Endothelial cell of umbilical vein (primary cell): ENCODE results near the gene SAT1. TPM values are rescaled to one million over a fixed set of nuclear protein-coding genes. Genes with fewer than 3 reads are reported as not detected.
A peak's percentile ranks its signal among the peaks of the same experiment; 100 is the strongest.

Experiments
- BruUV-seq: library from RNA; stranded (reverse); fragments of 400-500 nt; replicated peaks from 2 replicates; lab custom pipeline; 2021; lab: Mats Ljungman, UMichigan
- CTCF ChIA-PET: fragments of 300-600, 350-600 bp; sonication (Branson Sonifier 250); formaldehyde crosslinking; loops from one replicate; lab custom pipeline; 2021; ENCODE audit warnings: antibody characterized with exemption, inconsistent platforms; lab: Charles Lee
- POLR2A ChIA-PET: fragments of 300-600, 350-600 bp; sonication (Branson Sonifier 250); formaldehyde crosslinking; loops from one replicate; lab custom pipeline; 2021; ENCODE audit warnings: antibody characterized with exemption, inconsistent platforms; lab: Charles Lee
- DNase-seq: peaks from one replicate; pipeline ENCODE4 v3.0.0-alpha.2; 2011; ENCODE audit warnings: low read depth, low spot score
- FAIRE-seq: peaks from 2 replicates; lab custom pipeline; 2011; peaks lifted over from hg19 to GRCh38; lab: Jason Lieb, UNC
- H2AFZ ChIP-seq: 2 replicates; pipeline ENCODE4 v1.6.0; 2012; ENCODE audit warnings: low read depth, low read length, control low read depth, inconsistent platforms
- H3K27ac ChIP-seq: 2 replicates; pipeline ENCODE4 v1.5.1; 2011; ENCODE audit warnings: low read depth, mild to moderate bottlenecking, control low read depth, low read length, moderate library complexity; ENCODE audit not compliant: insufficient read depth
- H3K27me3 ChIP-seq, 2 experiments: 2 replicates each; pipeline versions ENCODE4 v1.6.0 to v1.6.1; 2011; ENCODE audit warnings: low read length in 2 of 2, mixed read lengths in 1 of 2; ENCODE audit not compliant: control insufficient read depth in 2 of 2, insufficient read depth in 2 of 2
- H3K36me3 ChIP-seq, 2 experiments: 2 replicates in 1 of 2; 3 replicates in 1 of 2; pipeline ENCODE4 v1.5.1; 2011; ENCODE audit warnings: low read length in 2 of 2, mild to moderate bottlenecking in 1 of 2, moderate library complexity in 1 of 2; ENCODE audit not compliant: control insufficient read depth in 2 of 2, insufficient read depth in 2 of 2; ENCODE audit errors: extremely low read depth in 1 of 2
- H3K4me1 ChIP-seq: 3 replicates; pipeline ENCODE4 v1.5.1; 2011; ENCODE audit warnings: mild to moderate bottlenecking, low read length; ENCODE audit not compliant: control insufficient read depth, insufficient read depth; ENCODE audit errors: extremely low read depth
- H3K4me2 ChIP-seq: 2 replicates; pipeline ENCODE4 v1.6.1; 2011; ENCODE audit warnings: low read length, control low read depth, mixed read lengths; ENCODE audit not compliant: insufficient read depth
- H3K4me3 ChIP-seq, 3 experiments: fragments of 200-600 bp in 1 of 3; sonication (generic), shearing (Covaris generic) in 1 of 3; replicated peaks in 1 of 3; 2 replicates each; pipeline ENCODE4 v1.5.1; 2011 to 2016; ENCODE audit warnings: control low read depth in 3 of 3, low read length in 3 of 3, mild to moderate bottlenecking in 2 of 3, inconsistent platforms in 1 of 3, low read depth in 1 of 3, moderate library complexity in 1 of 3; ENCODE audit not compliant: insufficient read depth in 1 of 3
- H3K79me2 ChIP-seq: 2 replicates; pipeline ENCODE4 v1.6.0; 2012; ENCODE audit warnings: low read length, inconsistent platforms; ENCODE audit not compliant: control insufficient read depth, insufficient read depth
- H3K9ac ChIP-seq: replicated peaks from 2 replicates; pipeline ENCODE3; 2011; ENCODE audit warnings: low read length, control low read depth; ENCODE audit not compliant: insufficient read depth; ENCODE audit errors: extremely low read depth
- H3K9me1 ChIP-seq: replicated peaks from 3 replicates; pipeline ENCODE4 v1.6.0; 2011; ENCODE audit warnings: mild to moderate bottlenecking, low read length; ENCODE audit not compliant: control insufficient read depth, insufficient read depth; ENCODE audit errors: extremely low read depth
- H3K9me3 ChIP-seq: replicated peaks from 2 replicates; pipeline ENCODE4 v1.5.1; 2012; ENCODE audit warnings: low read length, inconsistent platforms; ENCODE audit not compliant: control insufficient read depth, insufficient read depth
- H4K20me1 ChIP-seq: replicated peaks from 2 replicates; pipeline ENCODE3; 2011; ENCODE audit warnings: mild to moderate bottlenecking, low read length; ENCODE audit not compliant: control insufficient read depth, insufficient read depth; ENCODE audit errors: extremely low read depth
- EZH2 ChIP-seq: IDR thresholded peaks from 2 replicates; pipeline ENCODE4 v1.6.1; 2012; ENCODE audit warnings: borderline replicate concordance, low read depth, mild to moderate bottlenecking, moderate library complexity, low read length, inconsistent platforms; ENCODE audit not compliant: severe bottlenecking
- FOS ChIP-seq: IDR thresholded peaks from 2 replicates; pipeline ENCODE4 v1.6.1; 2011; ENCODE audit warnings: mild to moderate bottlenecking, low read length, moderate library complexity, borderline replicate concordance; ENCODE audit not compliant: insufficient read depth
- JUN ChIP-seq: IDR thresholded peaks from 2 replicates; pipeline ENCODE4 v1.6.1; 2011; ENCODE audit warnings: borderline replicate concordance, low read depth; ENCODE audit not compliant: insufficient read length, insufficient read depth
- dilution Hi-C: fragments of 300-500 bp; cut with MboI; formaldehyde crosslinking; loops from one replicate; pipeline ENCODE4 v1.15.0; 2019; ENCODE audit warnings: low sequenced_read_pairs; ENCODE audit not compliant: extremely low pct_ligation_motif_present
- intact Hi-C: fragments of 100-400 bp; cut with micrococcal nuclease; formaldehyde crosslinking; loops from one replicate; pipeline ENCODE4 v1.10.0; 2022
- polyA plus RNA-seq, 4 experiments: library from polyadenylated mRNA; depleted of rRNA in 3 of 4; stranded (reverse) in 3 of 4; unstranded in 1 of 4; fragments of >200 nt; gene quantifications; 2 replicates each; pipeline versions ENCODE4 v1.2.1 to v1.2.3, GENCODE V29; 2011 to 2012; ENCODE audit warnings: missing spikeins in 1 of 4
- total RNA-seq: library from RNA; stranded (reverse); gene quantifications from 2 replicates; pipeline ENCODE4 v1.2.3, GENCODE V29; 2021

The SAT1 gene
- total and polyA plus RNA-seq, 2 donors (not counting 3 experiments of a cell fraction or from before 2014, with no cell fraction given): 289 to 526 TPM

GRCh38 chrX:23752740-23753415 is 30.1 kb upstream of the SAT1 start:
- no peak overlapping the region for H3K27ac ChIP-seq
- TF ChIP-seq EZH2 (no peak), JUN (peak; percentile 16)
- dilution Hi-C loops: no loop called here
- no peak overlapping the region for H3K4me2 ChIP-seq
- no peaks in the 10 kb centered on the region for H3K9me1 ChIP-seq
- no peaks in the 10 kb centered on the region for H3K36me3 ChIP-seq
- ChIA-PET POLR2A (no interaction called here), CTCF (interaction anchor here (2.8 kb wide), 1 partner anchor 149 kb away, joined by 17 read pairs; no protein-coding TSS in a partner anchor)
- DNase-seq (peak; percentile 68), FAIRE-seq (peak; percentile 74)
- H3K9me3 ChIP-seq: no peaks in the 10 kb centered on the region
- intact Hi-C loops: no loop called here
- no peak overlapping the region for H3K4me3 ChIP-seq
- no peaks in the 10 kb centered on the region for H4K20me1 ChIP-seq
- no peak overlapping the region for H3K9ac ChIP-seq
- H3K27me3 ChIP-seq: no peaks in the 10 kb centered on the region
- H3K79me2 ChIP-seq: no peaks in the 10 kb centered on the region
- H2AFZ ChIP-seq: no peak overlapping the region
- no TSS peak for BruUV-seq
- no peaks in the 10 kb centered on the region for H3K4me1 ChIP-seq

- Histone ChIP-seq H3K4me1 (no peaks in the 10 kb centered on the region), H3K4me2 (no peak overlapping the region), H3K27ac (no peak overlapping the region), H3K79me2 (no peaks in the 10 kb centered on the region), H3K27me3 (no peaks in the 10 kb centered on the region), H3K9me1 (no peaks in the 10 kb centered on the region), H3K36me3 (no peaks in the 10 kb centered on the region), H3K9me3 (no peaks in the 10 kb centered on the region), H4K20me1 (no peaks in the 10 kb centered on the region), H3K4me3 (no peak overlapping the region), H2AFZ (no peak overlapping the region), H3K9ac (no peak overlapping the region)
- CTCF ChIA-PET: no interaction called here
- intact Hi-C loops (no loop called here), dilution Hi-C loops (no loop called here)
- no TSS peak for BruUV-seq
- POLR2A ChIA-PET: no interaction called here
- FAIRE-seq: no peak
- DNase-seq: no peak
- no peak for TF ChIP-seq FOS
Observed at GRCh38 chrX:23754664-23755063, 28.3 kb upstream of the SAT1 start.
